ELR (cell line): ENCODE measurements around the gene ADRB1.

Source experiments
- DNase-seq: peaks from one replicate; pipeline ENCODE4 v3.0.0-alpha.2; 2015; ENCODE audit warnings: low read depth

The ADRB1 gene

GRCh38 chr10:114026189-114027040 lies 17.3 kb upstream of the ADRB1 start:
- DNase-seq: peak; percentile 91

GRCh38 chr10:114027041-114027394 lies 16.6 kb upstream of the ADRB1 start:
- DNase-seq: no peak

GRCh38 chr10:114027951-114028350 lies 15.7 kb upstream of the ADRB1 start:
- no peak for DNase-seq

- DNase-seq: no peak
These were observed 15.2 kb upstream of the ADRB1 start for GRCh38 chr10:114028425-114028824.

- DNase-seq: no peak
These were observed 14.0 kb upstream of the ADRB1 start for GRCh38 chr10:114029655-114030054.

- DNase-seq: no peak
These were observed 13.5 kb upstream of the ADRB1 start for GRCh38 chr10:114030140-114030539.

GRCh38 chr10:114031073-114031972 lies 12.3 kb upstream of the ADRB1 start:
- no peak for DNase-seq

- DNase-seq: no peak
These were observed 10.1 kb upstream of the ADRB1 start for GRCh38 chr10:114033566-114033965.

GRCh38 chr10:114034923-114035645 lies 8.6 kb upstream of the ADRB1 start:
- no peak for DNase-seq

- DNase-seq: no peak
These were observed 7.9 kb upstream of the ADRB1 start for GRCh38 chr10:114035791-114036190.

GRCh38 chr10:114038819-114039218 lies 4.8 kb upstream of the ADRB1 start:
- peak; percentile 49 for DNase-seq

- no peak for DNase-seq
These were observed 2.5 kb upstream of the ADRB1 start for GRCh38 chr10:114041166-114041565.

- peak; percentile 50 for DNase-seq
These were observed 653 bp upstream of the ADRB1 start for GRCh38 chr10:114042895-114043531.

GRCh38 chr10:114044247-114045135 lies 825 bp downstream of the ADRB1 start:
- no peak for DNase-seq

GRCh38 chr10:114045136-114046086 lies 1.7 kb downstream of the ADRB1 start:
- no peak for DNase-seq

- no peak for DNase-seq
These were observed 2.4 kb downstream of the ADRB1 start for GRCh38 chr10:114046087-114046458.

- DNase-seq: no peak
These were observed 4.8 kb downstream of the ADRB1 start for GRCh38 chr10:114048472-114048871.

GRCh38 chr10:114051714-114052113 lies 8.0 kb downstream of the ADRB1 start:
- no peak for DNase-seq

GRCh38 chr10:114052255-114052654 lies 8.6 kb downstream of the ADRB1 start:
- DNase-seq: no peak

GRCh38 chr10:114053946-114054345 lies 10.3 kb downstream of the ADRB1 start:
- no peak for DNase-seq
